BLaER1 (cell line): ENCODE measurements around the gene TTYH3.

ENCODE experiments used
- H3K27ac ChIP-seq: shearing (Covaris generic); formaldehyde crosslinking; 2 replicates; pipeline ENCODE4 v1.8.1; 2022
- H3K27me3 ChIP-seq: shearing (Covaris generic); formaldehyde crosslinking; 2 replicates; pipeline ENCODE4 v1.8.1; 2022
- H3K36me3 ChIP-seq: shearing (Covaris generic); formaldehyde crosslinking; 2 replicates; pipeline ENCODE4 v1.8.1; 2022
- H3K4me1 ChIP-seq: shearing (Covaris generic); formaldehyde crosslinking; 2 replicates; pipeline ENCODE4 v1.8.1; 2022
- H3K4me2 ChIP-seq: shearing (Covaris generic); formaldehyde crosslinking; 2 replicates; pipeline ENCODE4 v1.8.1; 2022
- H3K4me3 ChIP-seq: shearing (Covaris generic); formaldehyde crosslinking; 2 replicates; pipeline ENCODE4 v1.8.1; 2022
- H3K9ac ChIP-seq: shearing (Covaris generic); formaldehyde crosslinking; 2 replicates; pipeline ENCODE4 v1.8.1; 2022
- H3K9me3 ChIP-seq: shearing (Covaris generic); formaldehyde crosslinking; 2 replicates; pipeline ENCODE4 v1.8.1; 2022
- H4K20me1 ChIP-seq: shearing (Covaris generic); formaldehyde crosslinking; 2 replicates; pipeline ENCODE4 v1.8.1; 2022
- Cebpa-rat ChIP-seq: shearing (Covaris generic); IDR thresholded peaks from 2 replicates; pipeline ENCODE4 v1.8.1; 2022

TTYH3 gene

GRCh38 chr7:2614631-2615330 is 17.0 kb upstream of the TTYH3 start:
- Histone ChIP-seq H3K36me3 (no peaks in the 10 kb centered on the region), H3K27me3 (no peaks in the 10 kb centered on the region), H4K20me1 (no peaks in the 10 kb centered on the region), H3K9me3 (no peaks in the 10 kb centered on the region), H3K9ac (peak overlapping the region; percentile 73), H3K27ac (peak overlapping the region; percentile 88), H3K4me3 (peak overlapping the region; percentile 50), H3K4me1 (peaks cover 96% of the 10 kb centered on the region), H3K4me2 (peak overlapping the region; percentile 91)
- no peak for TF ChIP-seq Cebpa-rat

- Histone ChIP-seq H3K4me1 (peaks cover 91% of the 10 kb centered on the region), H3K27me3 (no peaks in the 10 kb centered on the region), H4K20me1 (no peaks in the 10 kb centered on the region), H3K9me3 (no peaks in the 10 kb centered on the region), H3K4me3 (peak overlapping the region; percentile 43), H3K36me3 (no peaks in the 10 kb centered on the region), H3K27ac (peak overlapping the region; percentile 39), H3K9ac (peak overlapping the region; percentile 31; the same call in 1 of the 2 replicates), H3K4me2 (peak overlapping the region; percentile 91)
- no peak for TF ChIP-seq Cebpa-rat
Observed at GRCh38 chr7:2616387-2617324, 15.1 kb upstream of the TTYH3 start.

GRCh38 chr7:2617325-2617905 is 14.4 kb upstream of the TTYH3 start:
- H3K27ac ChIP-seq = peak overlapping the region; percentile 39; the same call in 1 of the 2 replicates
- H3K9ac ChIP-seq = peak overlapping the region; percentile 31; the same call in 1 of the 2 replicates
- H3K4me3 ChIP-seq = peak overlapping the region; percentile 43; the same call in 1 of the 2 replicates
- H3K27me3 ChIP-seq = no peaks in the 10 kb centered on the region
- TF ChIP-seq Cebpa-rat = no peak
- peaks cover 91% of the 10 kb centered on the region for H3K4me1 ChIP-seq
- no peaks in the 10 kb centered on the region for H4K20me1 ChIP-seq
- peak overlapping the region; percentile 91 for H3K4me2 ChIP-seq
- no peaks in the 10 kb centered on the region for H3K9me3 ChIP-seq
- no peaks in the 10 kb centered on the region for H3K36me3 ChIP-seq

- no peak overlapping the region for H3K4me3 ChIP-seq
- no peaks in the 10 kb centered on the region for H3K9me3 ChIP-seq
- no peak overlapping the region for H3K27ac ChIP-seq
Observed at GRCh38 chr7:2619116-2619515, 12.7 kb upstream of the TTYH3 start.

GRCh38 chr7:2621061-2621828 is 10.5 kb upstream of the TTYH3 start:
- H3K9ac ChIP-seq = no peak overlapping the region
- peak overlapping the region; percentile 32 for H3K4me2 ChIP-seq
- no peaks in the 10 kb centered on the region for H3K9me3 ChIP-seq
- H3K27ac ChIP-seq = no peak overlapping the region; the same call in 1 of the 2 replicates
- H3K4me3 ChIP-seq = no peak overlapping the region
- TF ChIP-seq Cebpa-rat = no peak
- no peaks in the 10 kb centered on the region for H3K27me3 ChIP-seq
- peaks cover 81% of the 10 kb centered on the region for H3K4me1 ChIP-seq
- H3K36me3 ChIP-seq = no peaks in the 10 kb centered on the region
- H4K20me1 ChIP-seq = no peaks in the 10 kb centered on the region

More at GRCh38 chr7:2619116-2619515, 12.7 kb upstream of the TTYH3 start:
- Histone ChIP-seq H3K9ac (no peak overlapping the region), H3K4me2 (no peak overlapping the region), H3K27me3 (no peaks in the 10 kb centered on the region), H3K4me1 (peaks cover 89% of the 10 kb centered on the region), H3K36me3 (no peaks in the 10 kb centered on the region), H4K20me1 (no peaks in the 10 kb centered on the region)
- no peak for TF ChIP-seq Cebpa-rat

GRCh38 chr7:2621948-2622640 is 9.7 kb upstream of the TTYH3 start:
- Histone ChIP-seq H3K27ac (peak overlapping the region; percentile 13; the same call in 1 of the 2 replicates), H3K27me3 (no peaks in the 10 kb centered on the region), H3K4me3 (no peak overlapping the region), H4K20me1 (no peaks in the 10 kb centered on the region), H3K4me2 (peak overlapping the region; percentile 32), H3K36me3 (no peaks in the 10 kb centered on the region), H3K4me1 (peaks cover 80% of the 10 kb centered on the region), H3K9me3 (no peaks in the 10 kb centered on the region), H3K9ac (no peak overlapping the region)
- TF ChIP-seq Cebpa-rat = no peak

GRCh38 chr7:2622869-2623697 is 8.7 kb upstream of the TTYH3 start:
- peak overlapping the region; percentile 57 for H3K4me2 ChIP-seq
- H3K4me3 ChIP-seq = no peak overlapping the region
- no peaks in the 10 kb centered on the region for H3K27me3 ChIP-seq
- no peaks in the 10 kb centered on the region for H3K9me3 ChIP-seq
- no peaks in the 10 kb centered on the region for H3K36me3 ChIP-seq
- peak overlapping the region; percentile 24; the same call in 1 of the 2 replicates for H3K9ac ChIP-seq
- no peak for TF ChIP-seq Cebpa-rat
- no peaks in the 10 kb centered on the region for H4K20me1 ChIP-seq
- H3K4me1 ChIP-seq = peaks cover 75% of the 10 kb centered on the region
- peak overlapping the region; percentile 51; the same call in 1 of the 2 replicates for H3K27ac ChIP-seq

GRCh38 chr7:2623698-2624014 is 8.1 kb upstream of the TTYH3 start:
- TF ChIP-seq Cebpa-rat = no peak
- no peak overlapping the region for H3K4me3 ChIP-seq
- peak overlapping the region; percentile 57 for H3K4me2 ChIP-seq
- H3K9me3 ChIP-seq = no peaks in the 10 kb centered on the region
- no peaks in the 10 kb centered on the region for H3K36me3 ChIP-seq
- peaks cover 71% of the 10 kb centered on the region for H3K4me1 ChIP-seq
- H3K27me3 ChIP-seq = no peaks in the 10 kb centered on the region
- peak overlapping the region; percentile 51; the same call in 1 of the 2 replicates for H3K27ac ChIP-seq
- H4K20me1 ChIP-seq = no peaks in the 10 kb centered on the region
- peak overlapping the region; percentile 24; the same call in 1 of the 2 replicates for H3K9ac ChIP-seq
